ENCODE results near the gene GSE1. TPM values are rescaled to one million over a fixed set of nuclear protein-coding genes. Genes with fewer than 3 reads are reported as not detected.

Gene GSE1
- total and polyA plus RNA-seq, 2 donors from 2014 or later, result 9.5 to 92.8 TPM

DNA sequence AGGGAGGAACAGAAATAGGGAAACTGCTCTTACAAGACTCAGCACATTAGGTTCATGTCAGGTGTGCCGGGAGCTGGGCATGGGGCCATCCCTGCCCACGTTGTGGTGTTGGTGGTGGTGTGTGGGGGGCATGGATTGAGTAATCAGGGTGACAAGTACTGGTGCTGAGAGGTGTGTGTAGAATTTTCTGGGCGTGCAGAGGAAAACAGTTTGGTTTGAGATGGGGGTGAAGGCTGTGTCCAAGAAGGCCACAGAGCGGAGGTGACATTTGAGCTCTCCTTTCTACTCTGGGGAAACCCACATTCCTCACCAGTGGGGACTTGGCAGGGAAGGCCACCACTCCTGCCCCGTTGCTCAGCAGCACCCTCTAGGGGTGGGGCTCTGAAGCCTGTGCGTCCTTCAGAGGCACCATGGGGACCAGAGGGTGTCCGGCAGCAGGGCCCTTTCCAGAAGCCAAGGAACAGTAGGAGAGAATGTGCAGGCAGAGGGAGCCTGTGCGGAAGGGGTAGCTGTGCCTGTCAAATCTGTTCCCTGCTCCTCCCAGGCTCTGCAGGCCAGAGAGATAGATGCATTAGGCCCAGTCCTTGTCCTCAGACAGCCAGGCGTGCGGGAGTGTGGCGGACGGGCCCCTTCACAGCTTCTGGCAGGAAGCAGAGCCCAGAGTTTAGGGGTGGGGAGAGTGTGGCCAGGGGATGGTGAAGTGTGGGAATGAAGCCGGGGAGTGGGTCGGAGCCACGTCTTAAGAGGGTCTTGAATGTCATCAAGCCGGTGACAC is 48.7 kb upstream of the GSE1 start:
- H3K9ac ChIP-seq (ENCODE audit: low read length in 3 of 3), result peak overlapping the region in 2 of 3 donors; percentile 4 to 34
- no peak for FAIRE-seq

DNA sequence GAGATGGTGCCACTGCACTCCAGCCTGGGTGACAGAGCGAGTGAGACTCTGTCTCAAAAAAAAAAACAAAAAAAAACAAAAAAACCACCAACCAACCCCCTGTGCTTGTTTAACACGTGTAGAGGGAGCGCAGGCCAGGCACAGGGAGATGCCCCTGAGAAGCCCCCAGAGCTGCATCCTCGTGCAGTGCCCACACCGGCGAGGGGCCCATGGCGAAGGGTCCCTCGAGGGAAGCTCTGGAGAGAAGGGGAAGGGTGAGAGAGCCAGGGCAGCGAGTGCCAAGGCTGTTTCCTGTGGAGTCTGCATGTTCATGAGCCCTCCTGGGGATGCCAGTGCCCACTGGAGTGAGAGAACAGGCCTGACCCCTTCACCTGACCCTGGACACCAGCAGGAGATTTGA is 47.8 kb upstream of the GSE1 start:
- intact Hi-C loops (cut with DNase I), result no loop called here
- H3K4me3 ChIP-seq (ENCODE audit: low read length in 3 of 3), result no peak overlapping the region
- H3K27ac ChIP-seq (ENCODE audit: low read depth in 2 of 2, low read length in 2 of 2), result no peak overlapping the region
- DNase-seq (no peak), FAIRE-seq (no peak)
- H3K4me1 ChIP-seq (ENCODE audit: control insufficient read depth in 2 of 3, insufficient read depth in 2 of 3, low read depth in 1 of 3, low read length in 3 of 3), result peaks cover 6 to 68% (median 64%) of the 10 kb centered on the region in 3 donors
- H3K9ac ChIP-seq (ENCODE audit: low read length in 3 of 3), result peak overlapping the region in 1 of 3 donors; percentile 53
- H3K9me3 ChIP-seq (ENCODE audit: control insufficient read depth in 2 of 3, insufficient read depth in 1 of 3, low read length in 3 of 3), result no peaks in the 10 kb centered on the region
- no peaks in the 10 kb centered on the region for H3K27me3 ChIP-seq (ENCODE audit: control insufficient read depth, insufficient read depth, low read length)
- TF ChIP-seq, protein P1, sequence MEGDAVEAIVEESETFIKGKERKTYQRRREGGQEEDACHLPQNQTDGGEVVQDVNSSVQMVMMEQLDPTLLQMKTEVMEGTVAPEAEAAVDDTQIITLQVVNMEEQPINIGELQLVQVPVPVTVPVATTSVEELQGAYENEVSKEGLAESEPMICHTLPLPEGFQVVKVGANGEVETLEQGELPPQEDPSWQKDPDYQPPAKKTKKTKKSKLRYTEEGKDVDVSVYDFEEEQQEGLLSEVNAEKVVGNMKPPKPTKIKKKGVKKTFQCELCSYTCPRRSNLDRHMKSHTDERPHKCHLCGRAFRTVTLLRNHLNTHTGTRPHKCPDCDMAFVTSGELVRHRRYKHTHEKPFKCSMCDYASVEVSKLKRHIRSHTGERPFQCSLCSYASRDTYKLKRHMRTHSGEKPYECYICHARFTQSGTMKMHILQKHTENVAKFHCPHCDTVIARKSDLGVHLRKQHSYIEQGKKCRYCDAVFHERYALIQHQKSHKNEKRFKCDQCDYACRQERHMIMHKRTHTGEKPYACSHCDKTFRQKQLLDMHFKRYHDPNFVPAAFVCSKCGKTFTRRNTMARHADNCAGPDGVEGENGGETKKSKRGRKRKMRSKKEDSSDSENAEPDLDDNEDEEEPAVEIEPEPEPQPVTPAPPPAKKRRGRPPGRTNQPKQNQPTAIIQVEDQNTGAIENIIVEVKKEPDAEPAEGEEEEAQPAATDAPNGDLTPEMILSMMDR (IDR thresholded peaks at IDR 0.05; ENCODE audit: borderline replicate concordance, extremely low read depth, insufficient read depth), result no peak
- no peaks in the 10 kb centered on the region for H3K36me3 ChIP-seq (ENCODE audit: control insufficient read depth in 2 of 3, insufficient read depth in 3 of 3, low read length in 3 of 3)

More for the DNA sequence above, 48.7 kb upstream of the GSE1 start:
- TF ChIP-seq, protein P1 (IDR thresholded peaks at IDR 0.05; ENCODE audit: borderline replicate concordance, extremely low read depth, insufficient read depth), result peak; percentile 40
- DNase-seq, result peak in 1 of 5 donors; percentile 75
- H3K4me3 ChIP-seq (ENCODE audit: low read length in 3 of 3), result peak overlapping the region in 1 of 3 donors; percentile 37
- H3K27me3 ChIP-seq (ENCODE audit: control insufficient read depth, insufficient read depth, low read length), result no peaks in the 10 kb centered on the region
- intact Hi-C loops (cut with DNase I), result no loop called here
- H3K9me3 ChIP-seq (ENCODE audit: control insufficient read depth in 2 of 3, insufficient read depth in 1 of 3, low read length in 3 of 3), result no peaks in the 10 kb centered on the region
- H3K27ac ChIP-seq (ENCODE audit: low read depth in 2 of 2, low read length in 2 of 2), result peak overlapping the region; percentile 80 to 84
- no peaks in the 10 kb centered on the region for H3K36me3 ChIP-seq (ENCODE audit: control insufficient read depth in 2 of 3, insufficient read depth in 3 of 3, low read length in 3 of 3)
- H3K4me1 ChIP-seq (ENCODE audit: control insufficient read depth in 2 of 3, insufficient read depth in 2 of 3, low read depth in 1 of 3, low read length in 3 of 3), result peaks cover 6 to 61% (median 56%) of the 10 kb centered on the region in 3 donors

DNA sequence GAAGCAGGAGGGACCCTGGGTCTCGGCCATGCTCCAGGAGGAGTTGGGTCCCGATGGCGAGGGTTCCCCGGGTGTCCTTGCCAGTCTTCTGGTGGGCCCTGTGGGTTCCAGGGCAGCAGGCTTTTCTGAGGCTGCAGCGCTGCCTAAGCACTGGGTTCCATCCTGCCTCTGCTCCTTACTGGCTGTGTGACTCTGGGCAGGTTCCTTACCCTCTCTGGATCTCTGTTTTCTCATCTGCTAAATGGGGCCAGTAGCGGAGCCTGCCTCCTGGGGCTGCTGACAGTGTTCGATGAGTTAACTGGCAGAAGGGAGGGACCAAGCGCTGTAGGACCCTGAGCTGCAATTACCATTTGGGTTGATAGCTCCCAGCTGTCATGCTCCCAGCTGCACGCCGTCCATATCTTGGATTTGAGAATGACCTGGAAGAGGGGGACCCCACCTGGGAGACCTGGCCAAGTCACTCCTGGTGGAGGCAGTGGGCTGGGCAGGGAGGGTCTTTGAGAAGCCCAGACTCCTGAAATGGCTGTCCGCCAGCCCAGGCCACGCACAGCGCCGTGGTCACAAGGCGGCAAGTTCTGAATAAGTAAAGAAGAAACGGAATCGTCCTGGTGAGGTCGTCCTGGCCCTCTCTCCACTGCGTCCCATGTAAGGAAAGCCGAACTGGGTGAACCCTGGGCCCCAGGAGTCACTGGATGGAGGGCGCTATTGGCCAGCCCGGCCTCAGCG is 47.2 kb upstream of the GSE1 start:
- TF ChIP-seq, protein P1 (IDR thresholded peaks at IDR 0.05; ENCODE audit: borderline replicate concordance, extremely low read depth, insufficient read depth), result no peak
- no peaks in the 10 kb centered on the region for H3K36me3 ChIP-seq (ENCODE audit: control insufficient read depth in 2 of 3, insufficient read depth in 3 of 3, low read length in 3 of 3)
- H3K27ac ChIP-seq (ENCODE audit: low read depth in 2 of 2, low read length in 2 of 2), result peak overlapping the region; percentile 49 to 62
- FAIRE-seq, result no peak
- intact Hi-C loops (cut with DNase I), result no loop called here
- H3K9me3 ChIP-seq (ENCODE audit: control insufficient read depth in 2 of 3, insufficient read depth in 1 of 3, low read length in 3 of 3), result no peaks in the 10 kb centered on the region
- DNase-seq, result peak in 2 of 5 donors; percentile 59 to 77
- H3K27me3 ChIP-seq (ENCODE audit: control insufficient read depth, insufficient read depth, low read length), result no peaks in the 10 kb centered on the region
- H3K4me1 ChIP-seq (ENCODE audit: control insufficient read depth in 2 of 3, insufficient read depth in 2 of 3, low read depth in 1 of 3, low read length in 3 of 3), result peaks cover 8 to 74% (median 71%) of the 10 kb centered on the region in 3 donors
- no peak overlapping the region for H3K4me3 ChIP-seq (ENCODE audit: low read length in 3 of 3)
- peak overlapping the region in 1 of 3 donors; percentile 53 for H3K9ac ChIP-seq (ENCODE audit: low read length in 3 of 3)

Data from kidney (tissue), 14 donors.